Measurements from ENCODE around the gene UBTFL1.
"Not testable (repeated sequence)": the region's sequence is repeated elsewhere in the genome, so short reads cannot be mapped to it uniquely, and the experiment has no call there.

The UBTFL1 gene, protein sequence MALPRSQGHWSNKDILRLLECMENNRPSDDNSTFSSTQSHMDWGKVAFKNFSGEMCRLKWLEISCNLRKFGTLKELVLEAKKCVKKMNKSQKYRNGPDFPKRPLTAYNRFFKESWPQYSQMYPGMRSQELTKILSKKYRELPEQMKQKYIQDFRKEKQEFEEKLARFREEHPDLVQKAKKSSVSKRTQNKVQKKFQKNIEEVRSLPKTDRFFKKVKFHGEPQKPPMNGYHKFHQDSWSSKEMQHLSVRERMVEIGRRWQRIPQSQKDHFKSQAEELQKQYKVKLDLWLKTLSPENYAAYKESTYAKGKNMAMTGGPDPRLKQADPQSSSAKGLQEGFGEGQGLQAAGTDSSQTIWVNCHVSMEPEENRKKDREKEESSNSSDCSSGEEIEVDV

GRCh38 chr11:90085650-90086049, at the start of gene UBTFL1:
Gene UBTFL1, plus strand, starts transcription at chr11:90085950. Its CDS starts 0 bp downstream, at chr11:90085950.
- not testable (repeated sequence) for DNase-seq (ENCODE audit: low read depth in 2 of 2)

DNA sequence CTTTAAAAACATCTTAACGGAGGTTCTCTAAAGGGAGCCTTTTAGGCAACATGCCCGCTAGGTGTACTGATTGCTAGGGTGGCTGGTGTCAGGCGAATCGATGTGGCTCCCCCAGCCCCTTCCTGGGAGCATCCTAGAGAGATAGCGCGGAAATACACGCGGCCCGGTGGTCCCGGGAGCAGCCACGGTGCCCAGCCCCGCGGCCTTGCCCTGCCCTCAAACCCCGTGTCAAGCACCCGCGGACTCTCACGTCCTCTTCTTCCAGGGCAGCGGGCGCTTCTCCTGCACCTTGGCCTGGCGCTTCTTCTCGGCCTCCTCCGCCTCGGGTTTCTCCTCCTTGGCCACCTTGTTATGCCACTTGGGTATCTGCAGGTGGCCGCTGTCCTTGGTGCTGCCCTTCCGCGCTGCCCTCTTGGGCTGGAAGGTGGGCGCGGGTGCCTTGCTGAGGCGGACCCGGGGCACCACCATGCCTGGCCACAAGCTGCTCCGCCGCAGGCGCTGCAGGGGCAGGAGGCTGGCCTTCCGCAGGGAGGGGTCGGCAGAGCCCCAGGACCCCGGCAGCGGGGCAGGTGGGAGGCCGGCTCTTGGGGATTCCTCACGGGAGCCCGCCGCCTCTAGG, 34.0 kb upstream of the UBTFL1 start:
- DNase-seq (ENCODE audit: low read depth in 2 of 2) = not testable (repeated sequence)

- DNase-seq (ENCODE audit: low read depth in 2 of 2) = not testable (repeated sequence)
Observed at GRCh38 chr11:90052311-90052710, 33.4 kb upstream of the UBTFL1 start.

GRCh38 chr11:90053545-90053944, 32.2 kb upstream of the UBTFL1 start:
- not testable (repeated sequence) for DNase-seq (ENCODE audit: low read depth in 2 of 2)

- DNase-seq (ENCODE audit: low read depth in 2 of 2) = not testable (repeated sequence)
Observed at GRCh38 chr11:90088731-90089130, 3.0 kb downstream of the UBTFL1 start.

DNA sequence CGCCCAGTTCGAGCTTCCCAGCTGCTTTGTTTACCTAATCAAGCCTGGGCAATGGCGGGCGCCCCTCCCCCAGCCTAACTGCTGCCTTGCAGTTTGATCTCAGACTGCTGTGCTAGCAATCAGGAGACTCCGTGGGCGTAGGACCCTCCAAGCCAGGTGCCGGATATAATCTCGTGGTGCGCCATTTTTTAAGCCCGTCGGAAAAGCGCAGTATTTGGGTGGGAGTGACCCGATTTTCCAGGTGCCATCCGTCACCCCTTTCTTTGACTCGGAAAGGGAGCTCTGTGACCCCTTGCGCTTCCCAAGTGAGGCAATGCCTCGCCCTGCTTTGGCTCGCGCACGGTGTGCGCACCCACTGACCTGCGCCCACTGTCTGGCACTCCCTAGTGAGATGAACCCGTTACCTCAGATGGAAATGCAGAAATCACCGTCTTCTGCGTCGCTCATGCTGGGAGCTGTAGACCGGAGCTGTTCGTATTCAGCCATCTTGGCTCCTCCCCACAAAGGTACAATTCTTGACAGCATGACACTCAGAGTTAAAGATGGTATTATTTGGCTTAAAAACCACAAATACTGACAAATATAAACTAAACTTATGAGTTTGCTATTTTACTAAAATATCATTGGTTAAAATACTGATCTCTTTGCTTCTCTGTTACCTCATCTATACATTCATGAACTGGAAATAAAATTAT, 9.6 kb downstream of the UBTFL1 start:
- DNase-seq (ENCODE audit: low read depth in 2 of 2) = not testable (repeated sequence)

DNA sequence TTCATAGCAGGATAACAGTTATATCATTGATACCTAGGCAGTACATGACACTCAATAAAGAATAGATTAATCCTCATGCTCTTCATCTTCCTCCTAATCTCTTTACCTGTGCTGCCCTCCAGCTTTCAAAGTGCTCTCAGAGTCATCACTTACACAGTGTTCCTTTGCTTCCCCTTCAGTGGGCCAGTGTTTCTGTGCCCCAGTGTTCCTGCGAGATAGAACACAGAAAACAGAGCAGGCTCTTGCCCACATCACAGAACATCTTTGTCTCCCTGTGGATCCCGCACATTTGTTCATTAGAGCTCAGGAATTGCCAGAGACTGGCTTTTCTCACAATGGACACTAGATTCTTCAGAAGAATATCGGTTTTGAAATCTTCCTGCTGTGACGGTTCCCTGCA, 12.5 kb downstream of the UBTFL1 start:
- DNase-seq (ENCODE audit: low read depth in 2 of 2) = not testable (repeated sequence)

DNA sequence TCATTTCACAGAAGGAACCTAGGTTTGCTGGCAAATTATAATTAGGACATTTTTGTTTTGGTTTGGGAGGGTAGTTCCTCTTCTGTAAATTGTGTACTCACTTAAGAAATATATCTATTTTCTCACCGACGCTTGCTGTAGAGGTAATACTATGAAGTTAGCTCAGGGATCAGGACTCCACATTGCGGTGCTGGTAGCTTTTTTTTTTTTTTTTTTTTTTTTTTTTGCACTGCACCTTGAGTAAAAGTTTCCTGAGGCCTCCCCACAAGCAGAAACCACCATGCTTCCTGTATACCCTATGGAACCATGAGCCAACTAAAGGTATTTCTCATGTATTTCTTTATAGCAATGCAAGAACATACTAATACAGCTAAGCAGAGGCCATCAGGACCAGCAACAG, 14.7 kb downstream of the UBTFL1 start:
- DNase-seq (ENCODE audit: low read depth in 2 of 2) = no peak

DNA sequence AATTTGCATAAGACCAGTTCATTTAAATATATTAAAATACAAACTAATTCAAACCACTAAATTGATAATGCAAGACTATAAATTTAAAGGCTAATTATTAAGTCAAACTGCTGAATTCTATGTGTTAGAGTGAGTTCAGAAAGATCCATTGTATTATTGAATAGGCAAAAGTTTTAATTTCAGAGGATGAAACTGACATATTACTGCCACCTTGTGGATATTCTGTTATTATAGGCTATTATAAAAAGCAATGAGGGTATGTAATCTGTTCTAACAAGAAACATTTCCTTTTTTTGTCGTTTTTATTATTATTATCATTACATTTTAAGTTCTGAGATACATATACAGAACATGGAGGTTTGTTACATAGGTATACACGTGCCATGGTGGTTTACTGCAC, 27.8 kb downstream of the UBTFL1 start:
- DNase-seq (ENCODE audit: low read depth in 2 of 2) = no peak

DNA sequence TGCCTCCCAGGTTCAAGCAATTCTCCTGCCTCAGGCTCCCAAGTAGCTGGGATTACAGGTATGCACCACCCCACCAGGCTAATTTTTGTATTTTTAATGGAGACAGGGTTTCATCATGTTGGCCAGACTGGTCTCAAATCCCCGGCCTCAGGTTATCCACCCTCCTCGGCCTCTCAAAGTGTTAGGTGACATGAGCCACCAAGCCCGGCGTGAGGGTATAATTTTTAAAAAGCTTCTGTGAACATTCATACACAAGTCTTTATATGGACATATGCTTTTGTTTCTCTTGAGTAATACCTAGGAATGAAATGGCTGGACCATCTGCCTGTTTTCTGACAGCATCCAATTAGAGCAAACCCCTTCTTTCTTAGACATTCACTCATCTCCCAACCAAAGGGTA, 34.4 kb downstream of the UBTFL1 start:
- no peak for DNase-seq (ENCODE audit: low read depth in 2 of 2)

GRCh38 chr11:90124371-90124770, 38.6 kb downstream of the UBTFL1 start:
- DNase-seq (ENCODE audit: low read depth in 2 of 2) = no peak

- no peak for DNase-seq (ENCODE audit: low read depth in 2 of 2)
Observed at GRCh38 chr11:90124946-90125345, 39.2 kb downstream of the UBTFL1 start.

- DNase-seq (ENCODE audit: low read depth in 2 of 2) = no peak
Observed at GRCh38 chr11:90133560-90134477, 48.1 kb downstream of the UBTFL1 start.

GRCh38 chr11:90134478-90135003, 48.8 kb downstream of the UBTFL1 start, which contains the start of gene NAALAD2:
Gene NAALAD2, plus strand, starts transcription at chr11:90134663. Its CDS starts 96 bp downstream, at chr11:90134759.
- no peak for DNase-seq (ENCODE audit: low read depth in 2 of 2)

DNA sequence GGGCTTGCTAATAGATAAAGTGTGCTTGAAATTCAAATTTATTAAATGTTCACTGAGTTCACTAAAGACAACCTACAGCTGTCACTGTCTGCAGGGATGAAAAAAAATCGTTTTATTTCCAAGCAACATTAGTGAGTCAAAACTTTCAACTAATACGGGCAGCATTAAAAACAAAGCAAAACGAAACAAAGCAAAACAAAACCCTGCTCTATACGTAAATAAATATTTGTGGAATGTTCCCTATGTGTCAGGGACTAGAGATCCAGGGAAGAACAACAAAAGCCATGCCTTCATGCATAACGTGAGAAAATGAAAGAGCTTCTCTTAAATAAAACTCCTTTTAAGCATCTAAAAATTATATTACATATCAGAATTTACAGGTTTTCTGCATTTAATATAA, 49.3 kb downstream of the UBTFL1 start:
- DNase-seq (ENCODE audit: low read depth in 2 of 2) = no peak

Measured in activated CD4-positive, alpha-beta T cell treated with anti-CD3 and anti-CD28 coated beads for 24 hours (primary cell).